Measurements from ENCODE around the gene PTCH2.

Gene PTCH2

GRCh38 chr1:44785029-44785380, 58.0 kb downstream of the PTCH2 start:
- peaks cover 12% of the 10 kb centered on the region for H3K36me3 ChIP-seq (replicated peaks; ENCODE audit: low read depth, low read length)
- H3K4me3 ChIP-seq (ENCODE audit: low read length) = peak overlapping the region; percentile 84
- no peaks in the 10 kb centered on the region for H4K20me1 ChIP-seq (ENCODE audit: insufficient read depth, low read length)
- peak overlapping the region; percentile 73; the same call in 1 of the 2 replicates for H3K9ac ChIP-seq (ENCODE audit: low read length)
- H3K9me3 ChIP-seq (ENCODE audit: insufficient read depth, low read length) = no peaks in the 10 kb centered on the region
- peaks cover 27% of the 10 kb centered on the region for H3K4me1 ChIP-seq (ENCODE audit: low read length)
- peak overlapping the region; percentile 42; the same call in 1 of the 2 replicates for H3K27ac ChIP-seq (ENCODE audit: low read length)
- no peaks in the 10 kb centered on the region for H3K79me2 ChIP-seq (ENCODE audit: low read length)
- TF ChIP-seq CTCF (IDR thresholded peaks at IDR 0.05; ENCODE audit: low read depth, low read length) = no peak; the same call in none of the 2 replicates
- no peak for TF ChIP-seq EZH2phosphoT487 (IDR thresholded peaks at IDR 0.05; ENCODE audit: low read depth)
- H2AFZ ChIP-seq (ENCODE audit: low read depth, low read length) = no peak overlapping the region; the same call in 1 of the 2 replicates
- no peaks in the 10 kb centered on the region for H3K27me3 ChIP-seq (ENCODE audit: low read depth, low read length)
- H3K4me2 ChIP-seq (ENCODE audit: low read length) = peak overlapping the region; percentile 88

GRCh38 chr1:44784094-44785028, 58.7 kb downstream of the PTCH2 start:
- peaks cover 27% of the 10 kb centered on the region for H3K4me1 ChIP-seq (ENCODE audit: low read length)
- TF ChIP-seq CTCF (IDR thresholded peaks at IDR 0.05; ENCODE audit: low read depth, low read length) (peak; percentile 42), EZH2phosphoT487 (IDR thresholded peaks at IDR 0.05; ENCODE audit: low read depth) (no peak)
- no peaks in the 10 kb centered on the region for H3K79me2 ChIP-seq (ENCODE audit: low read length)
- H3K27me3 ChIP-seq (ENCODE audit: low read depth, low read length) = no peaks in the 10 kb centered on the region
- peak overlapping the region; percentile 84 for H3K4me3 ChIP-seq (ENCODE audit: low read length)
- H3K4me2 ChIP-seq (ENCODE audit: low read length) = peak overlapping the region; percentile 88
- peak overlapping the region; percentile 73 for H3K9ac ChIP-seq (ENCODE audit: low read length)
- no peaks in the 10 kb centered on the region for H3K9me3 ChIP-seq (ENCODE audit: insufficient read depth, low read length)
- H3K36me3 ChIP-seq (replicated peaks; ENCODE audit: low read depth, low read length) = peaks cover 12% of the 10 kb centered on the region
- H3K27ac ChIP-seq (ENCODE audit: low read length) = peak overlapping the region; percentile 64
- H4K20me1 ChIP-seq (ENCODE audit: insufficient read depth, low read length) = no peaks in the 10 kb centered on the region
- H2AFZ ChIP-seq (ENCODE audit: low read depth, low read length) = peak overlapping the region; percentile 46; the same call in 1 of the 2 replicates

- peak overlapping the region; percentile 73 for H3K9ac ChIP-seq (ENCODE audit: low read length)
- TF ChIP-seq EZH2phosphoT487 (IDR thresholded peaks at IDR 0.05; ENCODE audit: low read depth) = no peak
- peaks cover 27% of the 10 kb centered on the region for H3K4me1 ChIP-seq (ENCODE audit: low read length)
- peak overlapping the region; percentile 46; the same call in 1 of the 2 replicates for H2AFZ ChIP-seq (ENCODE audit: low read depth, low read length)
- peak overlapping the region; percentile 88 for H3K4me2 ChIP-seq (ENCODE audit: low read length)
- peak overlapping the region; percentile 84 for H3K4me3 ChIP-seq (ENCODE audit: low read length)
- no peaks in the 10 kb centered on the region for H3K9me3 ChIP-seq (ENCODE audit: insufficient read depth, low read length)
- peak overlapping the region; percentile 64 for H3K27ac ChIP-seq (ENCODE audit: low read length)
- H3K79me2 ChIP-seq (ENCODE audit: low read length) = peaks cover 2% of the 10 kb centered on the region
- peaks cover 3% of the 10 kb centered on the region for H4K20me1 ChIP-seq (ENCODE audit: insufficient read depth, low read length)
- H3K27me3 ChIP-seq (ENCODE audit: low read depth, low read length) = no peaks in the 10 kb centered on the region
- H3K36me3 ChIP-seq (replicated peaks; ENCODE audit: low read depth, low read length) = peaks cover 16% of the 10 kb centered on the region
Observed at GRCh38 chr1:44783697-44784093, 59.4 kb downstream of the PTCH2 start.

- Histone ChIP-seq H4K20me1 (ENCODE audit: insufficient read depth, low read length) (peaks cover 31% of the 10 kb centered on the region), H3K79me2 (ENCODE audit: low read length) (peaks cover 32% of the 10 kb centered on the region), H3K36me3 (replicated peaks; ENCODE audit: low read depth, low read length) (peaks cover 45% of the 10 kb centered on the region), H3K9me3 (ENCODE audit: insufficient read depth, low read length) (no peaks in the 10 kb centered on the region), H3K27me3 (ENCODE audit: low read depth, low read length) (no peaks in the 10 kb centered on the region), H2AFZ (ENCODE audit: low read depth, low read length) (no peak overlapping the region), H3K4me1 (ENCODE audit: low read length) (peaks cover 31% of the 10 kb centered on the region), H3K4me2 (ENCODE audit: low read length) (no peak overlapping the region), H3K27ac (ENCODE audit: low read length) (no peak overlapping the region), H3K4me3 (ENCODE audit: low read length) (no peak overlapping the region), H3K9ac (ENCODE audit: low read length) (no peak overlapping the region)
- TF ChIP-seq CTCF (IDR thresholded peaks at IDR 0.05; ENCODE audit: low read depth, low read length) = no peak
- no peak for TF ChIP-seq EZH2phosphoT487 (IDR thresholded peaks at IDR 0.05; ENCODE audit: low read depth)
Observed at GRCh38 chr1:44780583-44781121, 62.4 kb downstream of the PTCH2 start.

All from OCI-LY3 (cell line).